Calu3 (cell line): ENCODE data around the gene MND1. TPM values are rescaled to one million over a fixed set of nuclear protein-coding genes. Genes with fewer than 3 reads are reported as not detected.

Experiments
- BruUV-seq: library from RNA; stranded (reverse); fragments of 400-500 nt; replicated peaks from 2 replicates; lab custom pipeline; 2021; lab: Mats Ljungman, UMichigan
- CTCF ChIA-PET: fragments of 300-600 bp; sonication (Branson Sonifier 250); formaldehyde crosslinking; loops from one replicate; lab custom pipeline; 2022; ENCODE audit warnings: antibody characterized with exemption; lab: Charles Lee
- DNase-seq: peaks from one replicate; pipeline ENCODE4 v3.0.0; 2022
- H3K27ac Mint-ChIP-seq: one replicate; pipeline ENCODE4 v1.8.0; 2022; ENCODE audit warnings: mixed read lengths; ENCODE audit not compliant: unreplicated experiment
- H3K27me3 Mint-ChIP-seq: one replicate; pipeline ENCODE4 v1.8.0; 2022; ENCODE audit warnings: mixed read lengths; ENCODE audit not compliant: unreplicated experiment
- H3K36me3 Mint-ChIP-seq: one replicate; pipeline ENCODE4 v1.8.0; 2022; ENCODE audit warnings: mild to moderate bottlenecking, moderate library complexity, mixed read lengths; ENCODE audit not compliant: insufficient read depth, unreplicated experiment
- H3K4me1 Mint-ChIP-seq: one replicate; pipeline ENCODE4 v1.8.0; 2022; ENCODE audit warnings: mild to moderate bottlenecking, low read depth, mixed read lengths; ENCODE audit not compliant: unreplicated experiment
- H3K4me3 Mint-ChIP-seq: one replicate; pipeline ENCODE4 v1.8.0; 2022; ENCODE audit warnings: mild to moderate bottlenecking, low read depth, moderate library complexity, mixed read lengths; ENCODE audit not compliant: unreplicated experiment
- H3K9me3 Mint-ChIP-seq: one replicate; pipeline ENCODE4 v1.8.0; 2022; ENCODE audit warnings: low read depth, mixed read lengths; ENCODE audit not compliant: unreplicated experiment
- intact Hi-C: fragments of 100-400 bp; cut with micrococcal nuclease; formaldehyde crosslinking; loops from one replicate; pipeline ENCODE4 v1.10.0; 2022; ENCODE audit not compliant: unreplicated experiment
- total RNA-seq: library from RNA; stranded (reverse); gene quantifications from 2 replicates; pipeline ENCODE4 v1.2.3, GENCODE V29; 2022
- TF ChIP-seq, protein P1 (sequence below): fragments of 200-600 bp; IDR thresholded peaks from one replicate; pipeline ENCODE4 v1.8.0; 2022; ENCODE audit warnings: antibody characterized with exemption; ENCODE audit not compliant: unreplicated experiment

The MND1 gene
- total RNA-seq, 1 experiment from 2014 or later = 12.6 TPM

DNA sequence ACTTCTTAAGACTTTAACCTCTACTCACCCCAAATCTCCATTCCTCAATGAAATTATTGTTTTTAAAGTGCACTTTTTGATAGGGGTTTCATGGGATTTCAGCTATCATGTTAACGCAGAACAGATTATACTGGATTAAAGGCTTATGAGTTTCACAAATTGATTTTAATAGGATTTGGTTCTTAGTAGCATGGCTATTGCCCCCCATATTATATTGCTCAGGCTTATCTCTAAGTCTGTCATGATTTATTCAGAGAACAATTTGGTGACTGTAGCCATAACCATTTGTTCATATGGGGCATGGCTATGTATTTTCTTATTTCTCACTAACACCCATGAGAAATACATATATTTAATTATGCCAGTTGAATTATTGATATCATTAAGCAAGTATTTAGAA is 57.0 kb downstream of the MND1 start:
- TF ChIP-seq, protein P1, sequence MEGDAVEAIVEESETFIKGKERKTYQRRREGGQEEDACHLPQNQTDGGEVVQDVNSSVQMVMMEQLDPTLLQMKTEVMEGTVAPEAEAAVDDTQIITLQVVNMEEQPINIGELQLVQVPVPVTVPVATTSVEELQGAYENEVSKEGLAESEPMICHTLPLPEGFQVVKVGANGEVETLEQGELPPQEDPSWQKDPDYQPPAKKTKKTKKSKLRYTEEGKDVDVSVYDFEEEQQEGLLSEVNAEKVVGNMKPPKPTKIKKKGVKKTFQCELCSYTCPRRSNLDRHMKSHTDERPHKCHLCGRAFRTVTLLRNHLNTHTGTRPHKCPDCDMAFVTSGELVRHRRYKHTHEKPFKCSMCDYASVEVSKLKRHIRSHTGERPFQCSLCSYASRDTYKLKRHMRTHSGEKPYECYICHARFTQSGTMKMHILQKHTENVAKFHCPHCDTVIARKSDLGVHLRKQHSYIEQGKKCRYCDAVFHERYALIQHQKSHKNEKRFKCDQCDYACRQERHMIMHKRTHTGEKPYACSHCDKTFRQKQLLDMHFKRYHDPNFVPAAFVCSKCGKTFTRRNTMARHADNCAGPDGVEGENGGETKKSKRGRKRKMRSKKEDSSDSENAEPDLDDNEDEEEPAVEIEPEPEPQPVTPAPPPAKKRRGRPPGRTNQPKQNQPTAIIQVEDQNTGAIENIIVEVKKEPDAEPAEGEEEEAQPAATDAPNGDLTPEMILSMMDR = no peak
- DNase-seq = no peak
- CTCF ChIA-PET = interaction anchor here (0.6 kb wide), 1 partner anchor 17 kb away, joined by 3 read pairs; no protein-coding TSS in a partner anchor
- H3K9me3 Mint-ChIP-seq = no peaks in the 10 kb centered on the region
- H3K27ac Mint-ChIP-seq = no peak overlapping the region
- H3K4me3 Mint-ChIP-seq = no peak overlapping the region
- intact Hi-C loops = no loop called here
- no peaks in the 10 kb centered on the region for H3K27me3 Mint-ChIP-seq
- no peaks in the 10 kb centered on the region for H3K4me1 Mint-ChIP-seq
- no TSS peak for BruUV-seq
- H3K36me3 Mint-ChIP-seq = no peaks in the 10 kb centered on the region

DNA sequence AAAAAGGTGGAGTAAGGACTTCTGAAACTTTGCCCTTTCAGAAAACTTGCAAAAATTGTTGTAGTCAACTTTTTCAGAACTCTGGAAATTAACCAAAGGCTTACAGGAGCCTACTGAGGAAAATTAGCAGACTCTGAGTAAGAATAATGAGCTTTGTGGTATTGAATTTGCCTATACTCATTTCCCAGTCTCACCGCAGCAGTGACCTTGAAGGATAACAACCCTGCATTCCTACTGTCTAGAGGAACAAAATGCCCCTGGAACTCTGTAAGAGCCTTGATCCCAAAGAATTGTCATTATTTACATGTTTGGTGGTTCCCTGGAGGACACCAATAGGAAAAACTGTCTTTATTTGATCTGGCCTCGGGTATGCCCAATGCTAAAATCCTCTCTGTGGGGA is 57.9 kb downstream of the MND1 start:
- Mint-ChIP-seq H3K4me3 (no peak overlapping the region), H3K27ac (no peak overlapping the region), H3K9me3 (no peaks in the 10 kb centered on the region), H3K4me1 (no peaks in the 10 kb centered on the region), H3K27me3 (no peaks in the 10 kb centered on the region), H3K36me3 (no peaks in the 10 kb centered on the region)
- no peak for DNase-seq
- CTCF ChIA-PET = no interaction called here
- TF ChIP-seq, protein P1 = no peak
- no TSS peak for BruUV-seq
- intact Hi-C loops = no loop called here

DNA sequence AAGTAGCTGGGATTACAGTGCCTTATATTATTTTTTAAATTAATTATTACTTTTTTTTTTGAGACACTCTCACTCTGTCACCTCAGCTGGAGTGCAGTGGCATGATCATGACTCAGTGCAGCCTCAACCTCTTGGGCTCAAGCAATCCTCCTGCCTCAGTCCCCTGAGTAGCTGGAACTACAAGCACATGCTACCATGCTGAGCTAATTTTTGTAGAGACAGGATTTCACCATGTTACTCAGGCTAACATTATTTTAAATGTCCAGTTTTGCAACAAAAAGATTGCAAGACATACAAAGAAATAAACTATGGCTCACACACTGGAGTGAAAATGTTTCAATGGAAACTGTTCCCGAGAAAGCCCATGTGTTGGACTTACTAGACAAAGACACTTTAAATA is 59.2 kb downstream of the MND1 start:
- BruUV-seq = no TSS peak
- CTCF ChIA-PET = interaction anchor here (1.5 kb wide), 1 partner anchor 10 kb away, joined by 4 read pairs; no protein-coding TSS in a partner anchor

DNA sequence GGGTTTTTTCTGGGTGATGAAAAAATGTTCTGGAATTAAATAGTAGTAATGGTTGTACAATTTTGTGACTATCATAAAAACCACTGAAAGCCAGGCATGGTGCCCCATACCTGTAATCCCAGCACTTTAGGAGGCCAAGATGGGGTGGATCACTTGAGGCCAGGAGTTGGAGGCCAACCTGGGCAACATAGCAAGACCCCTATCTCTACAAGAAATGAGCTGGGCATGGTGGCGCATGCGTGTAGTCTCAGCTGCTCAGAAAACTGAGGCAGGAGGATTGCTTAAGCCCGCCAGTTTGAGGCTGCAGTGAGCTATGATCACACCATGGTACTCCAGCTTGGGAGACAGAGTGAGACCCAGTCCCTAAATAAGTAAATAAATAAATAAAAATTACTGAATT is 63.4 kb downstream of the MND1 start:
- Mint-ChIP-seq H3K4me1 (no peaks in the 10 kb centered on the region), H3K4me3 (no peak overlapping the region), H3K9me3 (no peaks in the 10 kb centered on the region), H3K27ac (no peak overlapping the region), H3K36me3 (no peaks in the 10 kb centered on the region), H3K27me3 (no peaks in the 10 kb centered on the region)
- TF ChIP-seq, protein P1 = no peak
- intact Hi-C loops = no loop called here
- CTCF ChIA-PET = no interaction called here
- no peak for DNase-seq
- no TSS peak for BruUV-seq

More for the DNA sequence above, 59.2 kb downstream of the MND1 start:
- Mint-ChIP-seq H3K36me3 (no peaks in the 10 kb centered on the region), H3K9me3 (no peaks in the 10 kb centered on the region), H3K4me3 (no peak overlapping the region), H3K27ac (no peak overlapping the region), H3K4me1 (no peaks in the 10 kb centered on the region), H3K27me3 (no peaks in the 10 kb centered on the region)
- intact Hi-C loops = no loop called here
- DNase-seq = no peak
- TF ChIP-seq, protein P1 = no peak
